ENCODE results near the gene CLCN5. TPM values are rescaled to one million over a fixed set of nuclear protein-coding genes. Genes with fewer than 3 reads are reported as not detected.

CLCN5 gene
- total RNA-seq, 6 donors from 2014 or later: 4.2 to 14.4 (median 10.2) TPM

GRCh38 chrX:49996474-49996873, 74.1 kb downstream of the CLCN5 start:
- 93 to 97% methylated on average over 2 of the region's 2 CpGs for WGBS, 2 donors
- TF ChIP-seq CTCF (IDR thresholded peaks at IDR 0.05): no peak
- TF ChIP-seq POLR2AphosphoS5 (IDR thresholded peaks at IDR 0.05): no peak
- TF ChIP-seq POLR2A (IDR thresholded peaks at IDR 0.05): no peak
- no peak for TF ChIP-seq EP300 (IDR thresholded peaks at IDR 0.05)
- ATAC-seq (ENCODE audit: low FRiP score in 2 of 2) (no peak), DNase-seq (no peak)
- H3K9me3 ChIP-seq: no peaks in the 10 kb centered on the region
- no peaks in the 10 kb centered on the region for H3K36me3 ChIP-seq
- no peak overlapping the region for H3K4me3 ChIP-seq
- no peaks in the 10 kb centered on the region for H3K4me1 ChIP-seq
- no peaks in the 10 kb centered on the region for H3K27me3 ChIP-seq
- no peak overlapping the region for H3K27ac ChIP-seq

- WGBS, 2 donors: 85 to 93% methylated on average over 3 of the region's 3 CpGs
Measured at GRCh38 chrX:49999087-49999486, 76.7 kb downstream of the CLCN5 start.

GRCh38 chrX:50000937-50001542, 78.6 kb downstream of the CLCN5 start:
- Histone ChIP-seq H3K9me3 (no peaks in the 10 kb centered on the region), H3K4me1 (no peaks in the 10 kb centered on the region), H3K27me3 (peaks cover 0 to 3% (median 0%) of the 10 kb centered on the region in 4 donors), H3K27ac (no peak overlapping the region), H3K4me3 (no peak overlapping the region), H3K36me3 (no peaks in the 10 kb centered on the region)
- no peak for ATAC-seq (ENCODE audit: low FRiP score in 2 of 2)
- DNase-seq: no peak
- TF ChIP-seq CTCF (IDR thresholded peaks at IDR 0.05): no peak
- TF ChIP-seq POLR2A (IDR thresholded peaks at IDR 0.05): no peak
- TF ChIP-seq POLR2AphosphoS5 (IDR thresholded peaks at IDR 0.05): no peak
- no peak for TF ChIP-seq EP300 (IDR thresholded peaks at IDR 0.05)

More at GRCh38 chrX:49999087-49999486, 76.7 kb downstream of the CLCN5 start:
- Histone ChIP-seq H3K9me3 (no peaks in the 10 kb centered on the region), H3K27ac (no peak overlapping the region), H3K36me3 (no peaks in the 10 kb centered on the region), H3K4me3 (no peak overlapping the region), H3K4me1 (no peaks in the 10 kb centered on the region), H3K27me3 (peaks cover 0 to 3% (median 0%) of the 10 kb centered on the region in 4 donors)
- ATAC-seq (ENCODE audit: low FRiP score in 2 of 2) (no peak), DNase-seq (no peak)
- TF ChIP-seq CTCF (IDR thresholded peaks at IDR 0.05) (no peak), EP300 (IDR thresholded peaks at IDR 0.05) (no peak), POLR2AphosphoS5 (IDR thresholded peaks at IDR 0.05) (no peak), POLR2A (IDR thresholded peaks at IDR 0.05) (no peak)

GRCh38 chrX:50002067-50002714, 79.8 kb downstream of the CLCN5 start:
- WGBS, 2 donors: 53 to 56% methylated on average over 2 of the region's 2 CpGs
- no peak overlapping the region for H3K4me3 ChIP-seq
- H3K9me3 ChIP-seq: no peaks in the 10 kb centered on the region
- no peak overlapping the region for H3K27ac ChIP-seq
- TF ChIP-seq CTCF (IDR thresholded peaks at IDR 0.05) (no peak), EP300 (IDR thresholded peaks at IDR 0.05) (no peak), POLR2A (IDR thresholded peaks at IDR 0.05) (no peak), POLR2AphosphoS5 (IDR thresholded peaks at IDR 0.05) (no peak)
- no peaks in the 10 kb centered on the region for H3K36me3 ChIP-seq
- ATAC-seq (ENCODE audit: low FRiP score in 2 of 2) (no peak), DNase-seq (no peak)
- H3K4me1 ChIP-seq: no peaks in the 10 kb centered on the region
- peaks cover 0 to 3% (median 0%) of the 10 kb centered on the region in 4 donors for H3K27me3 ChIP-seq

GRCh38 chrX:50003467-50003866, 81.1 kb downstream of the CLCN5 start:
- H3K4me1 ChIP-seq: no peaks in the 10 kb centered on the region
- TF ChIP-seq CTCF (IDR thresholded peaks at IDR 0.05): no peak
- no peaks in the 10 kb centered on the region for H3K36me3 ChIP-seq
- no peak overlapping the region for H3K27ac ChIP-seq
- 82 to 85% methylated on average over 3 to 4 of the region's 4 CpGs for WGBS, 2 donors
- DNase-seq: no peak
- no peak for ATAC-seq (ENCODE audit: low FRiP score in 2 of 2)
- H3K4me3 ChIP-seq: no peak overlapping the region
- H3K27me3 ChIP-seq: peaks cover 0 to 3% (median 0%) of the 10 kb centered on the region in 4 donors
- no peaks in the 10 kb centered on the region for H3K9me3 ChIP-seq
